Stomach smooth muscle (tissue), 2 donors: ENCODE results near the gene KLHL21.
"Not testable (repeated sequence)": the region's sequence is repeated elsewhere in the genome, so short reads cannot be mapped to it uniquely, and the experiment has no call there.

ENCODE experiments used
- H3K27ac ChIP-seq: one replicate; pipeline ENCODE4 v1.7.0; 2013; ENCODE audit warnings: mild to moderate bottlenecking, low read length, inconsistent platforms
- H3K27me3 ChIP-seq, 2 donors: one replicate each; pipeline ENCODE4 v1.7.0; 2013; ENCODE audit warnings: low read length in 2 of 2; ENCODE audit not compliant: insufficient read depth in 2 of 2, control insufficient read depth in 1 of 2
- H3K36me3 ChIP-seq, 2 donors: one replicate each; pipeline ENCODE4 v1.7.0; 2013; ENCODE audit warnings: low read length in 2 of 2; ENCODE audit not compliant: control insufficient read depth in 2 of 2, insufficient read depth in 2 of 2
- H3K4me1 ChIP-seq: one replicate; pipeline ENCODE4 v1.7.0; 2013; ENCODE audit warnings: low read length; ENCODE audit not compliant: control insufficient read depth, insufficient read depth
- H3K4me3 ChIP-seq, 2 donors: one replicate each; pipeline ENCODE4 v1.7.0; 2013; ENCODE audit warnings: low read length in 2 of 2
- H3K9ac ChIP-seq, 2 donors: one replicate each; pipeline ENCODE4 v1.7.0; 2013; ENCODE audit warnings: low read length in 2 of 2, mild to moderate bottlenecking in 1 of 2
- H3K9me3 ChIP-seq, 2 donors: one replicate each; pipeline ENCODE4 v1.7.0; 2013; ENCODE audit warnings: low read length in 2 of 2; ENCODE audit not compliant: control insufficient read depth in 2 of 2
- donor health status: healthy.
- donor health status: Pancreatic carcinoma.

The KLHL21 gene

DNA sequence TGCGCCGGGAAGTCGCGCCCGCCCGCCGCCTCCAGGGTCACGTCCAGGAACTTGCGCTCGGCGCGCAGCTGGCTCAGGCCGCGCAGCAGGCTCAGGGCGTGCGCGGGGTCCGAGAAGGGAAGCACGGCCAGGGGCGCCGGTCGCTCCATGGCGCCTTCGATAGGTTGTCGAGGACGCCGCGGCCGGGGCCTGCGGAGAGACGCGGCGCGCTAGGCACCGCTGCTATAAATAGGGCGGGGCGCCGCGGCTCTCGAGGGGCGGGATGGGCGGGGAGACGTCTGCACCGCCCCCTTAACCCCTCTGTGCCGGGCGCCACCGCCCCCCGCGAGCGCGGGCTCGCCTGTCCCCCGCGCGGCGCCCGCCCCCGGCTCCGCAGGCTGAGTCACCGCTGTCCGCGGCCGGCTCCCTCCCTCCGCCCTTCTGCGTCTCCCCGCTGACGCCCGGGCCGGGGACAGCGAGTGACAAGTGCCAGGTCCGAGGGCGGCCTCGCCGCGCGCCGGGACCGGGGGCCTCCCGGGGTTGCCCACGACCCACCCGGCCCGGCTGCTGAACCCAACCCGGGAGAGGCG, at the start of gene KLHL21:
KLHL21 (minus strand) TSS at position 201 of the 569 bp plus-strand sequence; CDS start at position 149, 52 bp downstream.
- H3K27ac ChIP-seq: peak within 1 kb of the TSS; percentile 100
- H3K4me3 ChIP-seq: peak within 1 kb of the TSS; percentile 95 to 99
- H3K27me3 ChIP-seq: no peaks in the 10 kb centered on the region
- peak within 1 kb of the TSS; percentile 93 to 97 for H3K9ac ChIP-seq
- peaks cover 56% of the 10 kb centered on the region for H3K4me1 ChIP-seq
- peaks cover 7 to 8% of the 10 kb centered on the region in 2 donors for H3K36me3 ChIP-seq
- H3K9me3 ChIP-seq: no peaks in the 10 kb centered on the region

GRCh38 chr1:6651909-6652308, 49.2 kb upstream of the KLHL21 start:
- Histone ChIP-seq H3K9me3 (no peaks in the 10 kb centered on the region), H3K9ac (no peak overlapping the region), H3K27me3 (no peaks in the 10 kb centered on the region), H3K36me3 (peaks cover 18 to 26% of the 10 kb centered on the region in 2 donors), H3K4me3 (no peak overlapping the region), H3K27ac (no peak overlapping the region), H3K4me1 (no peaks in the 10 kb centered on the region)

GRCh38 chr1:6648556-6648955, 45.9 kb upstream of the KLHL21 start:
- Histone ChIP-seq H3K4me3 (no peak overlapping the region), H3K27ac (no peak overlapping the region)

DNA sequence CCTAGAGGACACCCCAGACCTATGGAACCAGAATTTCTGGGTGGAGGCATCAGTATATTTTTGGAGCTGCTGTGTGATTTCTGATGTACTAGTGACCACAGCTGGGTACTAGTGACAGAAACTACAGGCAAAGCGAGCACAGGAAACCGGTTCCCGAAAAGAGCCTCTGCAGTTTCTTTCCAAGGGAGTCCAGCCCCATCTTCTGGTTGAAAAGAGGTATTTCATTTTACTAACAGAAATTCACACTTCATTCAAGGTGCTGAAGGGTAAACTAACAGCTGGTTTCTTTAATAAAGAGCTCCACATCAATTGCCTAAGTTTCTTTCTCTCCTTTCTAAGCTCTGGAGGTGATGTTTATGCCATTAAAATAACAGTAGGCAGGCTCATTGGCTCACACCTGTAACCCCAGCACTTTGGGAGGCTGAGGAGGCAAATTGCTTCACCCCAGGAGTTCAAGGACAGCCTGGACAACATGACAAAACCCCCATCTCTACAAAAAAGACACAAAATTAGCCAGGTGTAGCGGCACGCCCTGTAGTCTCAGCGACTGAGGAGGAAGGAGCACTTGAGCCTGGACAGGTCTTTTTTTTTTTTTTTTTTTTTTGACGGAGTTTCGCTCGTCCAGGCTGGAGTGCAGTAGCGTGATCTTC, 44.0 kb upstream of the KLHL21 start:
- H3K9ac ChIP-seq: no peak overlapping the region
- peaks cover 21 to 35% of the 10 kb centered on the region in 2 donors for H3K36me3 ChIP-seq

More at GRCh38 chr1:6648556-6648955, 45.9 kb upstream of the KLHL21 start:
- H3K36me3 ChIP-seq: peaks cover 22 to 38% of the 10 kb centered on the region in 2 donors
- no peak overlapping the region for H3K9ac ChIP-seq
- no peaks in the 10 kb centered on the region for H3K9me3 ChIP-seq
- H3K27me3 ChIP-seq: no peaks in the 10 kb centered on the region
- no peaks in the 10 kb centered on the region for H3K4me1 ChIP-seq

DNA sequence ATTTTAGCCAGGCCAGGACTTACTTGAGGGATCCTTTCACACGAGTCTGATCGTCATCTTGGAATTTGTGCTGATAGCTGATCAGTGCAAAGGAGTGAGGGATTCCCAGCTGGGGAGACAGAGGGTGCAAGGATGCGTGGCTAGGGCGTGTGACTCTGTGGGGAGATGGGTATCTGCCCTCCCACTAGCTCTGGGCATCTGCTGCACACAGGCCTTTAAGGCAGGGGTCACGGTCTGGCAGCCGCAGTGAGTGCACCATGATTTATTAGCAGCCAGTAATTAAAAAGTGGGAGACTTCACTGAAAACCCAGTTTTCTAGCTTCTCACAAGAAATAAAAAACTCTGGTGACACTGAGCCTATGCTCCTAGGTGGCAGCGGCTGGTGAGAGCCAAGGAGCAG, 42.3 kb upstream of the KLHL21 start:
- H3K9me3 ChIP-seq: no peaks in the 10 kb centered on the region
- H3K4me1 ChIP-seq: no peaks in the 10 kb centered on the region
- H3K27ac ChIP-seq: no peak overlapping the region
- no peaks in the 10 kb centered on the region for H3K27me3 ChIP-seq
- peaks cover 25 to 33% of the 10 kb centered on the region in 2 donors for H3K36me3 ChIP-seq
- no peak overlapping the region for H3K9ac ChIP-seq
- H3K4me3 ChIP-seq: no peak overlapping the region

More for the DNA sequence above, 44.0 kb upstream of the KLHL21 start:
- no peaks in the 10 kb centered on the region for H3K27me3 ChIP-seq
- no peaks in the 10 kb centered on the region for H3K9me3 ChIP-seq
- H3K4me1 ChIP-seq: no peaks in the 10 kb centered on the region
- no peak overlapping the region for H3K4me3 ChIP-seq
- no peak overlapping the region for H3K27ac ChIP-seq

GRCh38 chr1:6640867-6641266, 38.2 kb upstream of the KLHL21 start:
- not testable (repeated sequence) for H3K9me3 ChIP-seq, H3K4me1 ChIP-seq, H3K27ac ChIP-seq, H3K27me3 ChIP-seq, H3K9ac ChIP-seq, H3K4me3 ChIP-seq
- peaks cover 37 to 59% of the 10 kb centered on the region in 2 donors for H3K36me3 ChIP-seq

GRCh38 chr1:6638226-6638625, 35.6 kb upstream of the KLHL21 start:
- H3K4me3 ChIP-seq: peak overlapping the region in 1 of 2 donors; percentile 29
- peak overlapping the region; percentile 24 for H3K27ac ChIP-seq
- peaks cover 38 to 58% of the 10 kb centered on the region in 2 donors for H3K36me3 ChIP-seq
- H3K9me3 ChIP-seq: no peaks in the 10 kb centered on the region
- peaks cover 10% of the 10 kb centered on the region for H3K4me1 ChIP-seq
- H3K27me3 ChIP-seq: no peaks in the 10 kb centered on the region
- no peak overlapping the region for H3K9ac ChIP-seq

- peaks cover 41 to 60% of the 10 kb centered on the region in 2 donors for H3K36me3 ChIP-seq
- peak overlapping the region in 1 of 2 donors; percentile 29 for H3K4me3 ChIP-seq
- H3K4me1 ChIP-seq: peaks cover 10% of the 10 kb centered on the region
- no peaks in the 10 kb centered on the region for H3K9me3 ChIP-seq
- peak overlapping the region in 1 of 2 donors; percentile 17 for H3K9ac ChIP-seq
- H3K27me3 ChIP-seq: no peaks in the 10 kb centered on the region
- peak overlapping the region; percentile 24 for H3K27ac ChIP-seq
Observed at GRCh38 chr1:6637770-6638169, 35.1 kb upstream of the KLHL21 start.

DNA sequence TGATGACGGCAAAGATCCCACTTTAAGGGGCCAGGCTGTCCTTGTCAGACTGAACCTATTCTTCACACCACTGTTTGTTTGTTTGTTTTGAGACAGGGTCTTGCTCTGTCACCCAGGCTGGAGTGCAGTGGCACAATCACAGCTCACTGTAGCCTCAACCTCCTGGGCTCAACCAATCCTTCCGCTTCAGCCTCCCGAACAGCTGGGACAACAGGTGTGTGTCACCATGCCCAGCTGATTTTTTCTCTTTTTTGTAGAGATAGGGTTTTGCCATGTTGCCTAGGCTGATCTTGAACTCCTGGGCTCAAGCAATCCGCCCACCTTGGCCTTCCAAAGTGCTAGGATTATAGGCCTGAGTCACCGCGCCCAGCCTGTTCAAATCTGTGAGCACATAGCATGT, 34.1 kb upstream of the KLHL21 start:
- H3K4me3 ChIP-seq, H3K9me3 ChIP-seq, H3K9ac ChIP-seq, H3K27ac ChIP-seq, H3K4me1 ChIP-seq, H3K27me3 ChIP-seq: not testable (repeated sequence)
- H3K36me3 ChIP-seq: peaks cover 44 to 59% of the 10 kb centered on the region in 2 donors

DNA sequence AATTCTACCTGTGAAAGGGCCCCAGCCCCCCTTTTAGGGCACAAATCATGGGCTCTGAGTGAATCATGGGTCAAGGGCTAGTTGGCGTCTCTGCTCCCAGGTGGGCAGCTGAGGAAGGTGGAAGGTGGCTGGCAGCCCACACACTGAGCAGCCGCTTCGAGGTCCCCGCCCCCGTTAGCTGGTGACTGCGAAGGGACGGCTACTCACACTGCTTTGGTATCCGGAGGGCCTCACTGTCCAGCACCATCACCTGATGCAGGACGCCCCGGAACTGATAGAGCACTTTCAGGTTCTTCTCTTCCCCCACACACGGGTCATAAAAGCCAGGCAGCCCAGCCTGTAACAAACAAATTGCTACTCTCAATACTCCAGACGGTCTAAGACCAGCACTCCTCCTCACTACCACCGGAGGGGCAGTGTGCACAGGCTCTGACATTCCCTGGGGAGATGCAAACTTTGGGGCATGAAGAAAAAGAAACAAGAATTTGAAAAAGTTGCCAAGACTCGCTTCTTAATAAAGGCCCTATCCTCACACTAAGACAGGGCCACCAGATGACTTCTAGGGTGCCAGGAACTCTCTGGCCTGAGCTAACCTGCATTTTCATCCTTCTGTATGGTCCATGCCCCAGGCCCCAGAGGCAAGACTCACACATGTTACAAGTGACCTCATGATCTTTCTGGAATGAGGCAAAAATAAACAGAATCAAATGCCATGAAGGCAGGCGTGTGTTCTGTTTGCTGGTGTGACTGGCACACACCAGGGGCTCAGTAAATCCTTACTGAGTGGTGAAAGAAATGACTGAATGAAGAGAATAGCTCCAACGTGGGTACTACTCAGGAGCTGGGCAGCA, 33.5 kb upstream of the KLHL21 start:
- Histone ChIP-seq H3K4me1 (peaks cover 10% of the 10 kb centered on the region), H3K36me3 (peaks cover 41 to 56% of the 10 kb centered on the region in 2 donors), H3K9ac (no peak overlapping the region), H3K27me3 (no peaks in the 10 kb centered on the region), H3K4me3 (no peak overlapping the region), H3K27ac (no peak overlapping the region), H3K9me3 (no peaks in the 10 kb centered on the region)
